Measurements from ENCODE around the gene DACH1. TPM values are rescaled to one million over a fixed set of nuclear protein-coding genes. Genes with fewer than 3 reads are reported as not detected.

Gene DACH1
- polyA plus RNA-seq, 3 donors, result 0.03 to 0.69 (median 0.26) TPM

- peaks cover 0 to 3% (median 0%) of the 10 kb centered on the region in 7 donors for H3K9me3 Mint-ChIP-seq
- H3K36me3 Mint-ChIP-seq, result no peaks in the 10 kb centered on the region
- no peaks in the 10 kb centered on the region for H3K27me3 Mint-ChIP-seq (ENCODE audit: low read depth in 3 of 3)
These were observed 45.5 kb upstream of the DACH1 start for GRCh38 chr13:71912524-71912923.

GRCh38 chr13:71906448-71906847 is 39.4 kb upstream of the DACH1 start:
- intact Hi-C loops (cut with micrococcal nuclease), result no loop called here
- Histone ChIP-seq H3K9ac (ENCODE audit: insufficient read depth, low read length, poor library complexity, severe bottlenecking) (no peak overlapping the region), H4K20me1 (ENCODE audit: insufficient read depth, low read length) (no peaks in the 10 kb centered on the region), H3K27ac (ENCODE audit: low read depth in 1 of 2, low read length in 2 of 2) (no peak overlapping the region), H3K4me2 (replicated peaks; ENCODE audit: extremely low read depth, low read length, poor library complexity, severe bottlenecking) (no peak overlapping the region), H3K4me1 (ENCODE audit: control insufficient read depth in 1 of 2, insufficient read depth in 2 of 2, low read length in 2 of 2) (no peaks in the 10 kb centered on the region), H2AFZ (ENCODE audit: insufficient read depth, low read depth, low read length, poor library complexity, severe bottlenecking) (no peak overlapping the region), H3K4me3 (replicated peaks in 1 of 3; ENCODE audit: low read depth in 2 of 3, low read length in 3 of 3) (no peak overlapping the region), H3K36me3 (replicated peaks in 1 of 2; ENCODE audit: control insufficient read depth in 1 of 2, insufficient read depth in 2 of 2, low read length in 2 of 2) (no peaks in the 10 kb centered on the region), H3K79me2 (ENCODE audit: insufficient read depth, low read length) (no peaks in the 10 kb centered on the region), H3K9me3 (replicated peaks in 1 of 2; ENCODE audit: control insufficient read depth in 1 of 2, insufficient read depth in 1 of 2, low read length in 2 of 2) (no peaks in the 10 kb centered on the region), H3K27me3 (ENCODE audit: control insufficient read depth in 2 of 2, insufficient read depth in 2 of 2, low read length in 2 of 2) (no peaks in the 10 kb centered on the region)
- H3K27me3 Mint-ChIP-seq (ENCODE audit: low read depth in 3 of 3), result no peaks in the 10 kb centered on the region
- no peaks in the 10 kb centered on the region for H3K4me1 Mint-ChIP-seq
- H3K4me3 Mint-ChIP-seq, result no peak overlapping the region
- no peaks in the 10 kb centered on the region for H3K36me3 Mint-ChIP-seq
- no peak overlapping the region for H3K27ac Mint-ChIP-seq
- H3K9me3 Mint-ChIP-seq, result no peaks in the 10 kb centered on the region
- WGBS (ENCODE audit: insufficient coverage), result 13% methylated on average over 1 of the region's 1 CpG
- DNase-seq, result no peak
- no peak for TF ChIP-seq CTCF (IDR thresholded peaks at IDR 0.05)

More at GRCh38 chr13:71912524-71912923, 45.5 kb upstream of the DACH1 start:
- H3K27ac ChIP-seq (ENCODE audit: low read depth in 1 of 2, low read length in 2 of 2), result no peak overlapping the region
- H3K4me3 Mint-ChIP-seq, result no peak overlapping the region
- no peaks in the 10 kb centered on the region for H3K4me1 ChIP-seq (ENCODE audit: control insufficient read depth in 1 of 2, insufficient read depth in 2 of 2, low read length in 2 of 2)
- H3K27me3 ChIP-seq (ENCODE audit: control insufficient read depth in 2 of 2, insufficient read depth in 2 of 2, low read length in 2 of 2), result no peaks in the 10 kb centered on the region
- H3K4me1 Mint-ChIP-seq, result no peaks in the 10 kb centered on the region
- intact Hi-C loops (cut with micrococcal nuclease), result no loop called here
- no peaks in the 10 kb centered on the region for H3K79me2 ChIP-seq (ENCODE audit: insufficient read depth, low read length)
- no peak overlapping the region for H3K9ac ChIP-seq (ENCODE audit: insufficient read depth, low read length, poor library complexity, severe bottlenecking)
- H3K9me3 ChIP-seq (replicated peaks in 1 of 2; ENCODE audit: control insufficient read depth in 1 of 2, insufficient read depth in 1 of 2, low read length in 2 of 2), result no peaks in the 10 kb centered on the region
- no peaks in the 10 kb centered on the region for H3K36me3 ChIP-seq (replicated peaks in 1 of 2; ENCODE audit: control insufficient read depth in 1 of 2, insufficient read depth in 2 of 2, low read length in 2 of 2)
- no peak overlapping the region for H3K27ac Mint-ChIP-seq
- no peaks in the 10 kb centered on the region for H4K20me1 ChIP-seq (ENCODE audit: insufficient read depth, low read length)
- DNase-seq, result no peak
- no peak overlapping the region for H3K4me3 ChIP-seq (replicated peaks in 1 of 3; ENCODE audit: low read depth in 2 of 3, low read length in 3 of 3)
- no peak for TF ChIP-seq CTCF (IDR thresholded peaks at IDR 0.05)
- H2AFZ ChIP-seq (ENCODE audit: insufficient read depth, low read depth, low read length, poor library complexity, severe bottlenecking), result no peak overlapping the region
- H3K4me2 ChIP-seq (replicated peaks; ENCODE audit: extremely low read depth, low read length, poor library complexity, severe bottlenecking), result no peak overlapping the region

Measured in CD14-positive monocyte (primary cell).